Chondrocyte (in vitro differentiated cells): Measurements from ENCODE around the gene HYAL3. TPM values are rescaled to one million over a fixed set of nuclear protein-coding genes. Genes with fewer than 3 reads are reported as not detected.

ENCODE experiments used
- DNase-seq: peaks from one replicate; pipeline ENCODE4 v3.0.0; 2021; ENCODE audit warnings: mixed read lengths, low spot score
- H3K27ac Mint-ChIP-seq: one replicate; pipeline ENCODE4 v1.8.0; 2021; ENCODE audit warnings: mild to moderate bottlenecking, moderate library complexity, mixed read lengths; ENCODE audit not compliant: unreplicated experiment
- H3K27me3 Mint-ChIP-seq: 2 replicates; pipeline ENCODE4 v1.8.0; 2021; ENCODE audit warnings: low read depth, mixed read lengths
- H3K36me3 Mint-ChIP-seq: 2 replicates; pipeline ENCODE4 v1.8.0; 2021; ENCODE audit warnings: low read depth, mixed read lengths
- H3K4me1 Mint-ChIP-seq: 2 replicates; pipeline ENCODE4 v1.8.0; 2021; ENCODE audit warnings: low read depth, mild to moderate bottlenecking, mixed read lengths
- H3K4me3 Mint-ChIP-seq: one replicate; pipeline ENCODE4 v1.8.0; 2021; ENCODE audit warnings: mild to moderate bottlenecking, moderate library complexity, mixed read lengths; ENCODE audit not compliant: unreplicated experiment
- H3K9me3 Mint-ChIP-seq: 2 replicates; pipeline ENCODE4 v1.8.0; 2021; ENCODE audit warnings: low read depth, mixed read lengths
- CTCF ChIP-seq: fragments of 200-600 bp; sonication (generic); IDR thresholded peaks from 2 replicates; pipeline ENCODE4 v1.5.0; 2021; ENCODE audit warnings: antibody characterized with exemption, mild to moderate bottlenecking, moderate library complexity
- total RNA-seq: library from RNA; stranded (reverse); gene quantifications from 3 replicates; pipeline ENCODE4 v1.2.1, GENCODE V29; 2021

HYAL3 gene
- total RNA-seq, 1 donor from 2014 or later, result 5.4 TPM

- Mint-ChIP-seq H3K4me3 (no peak overlapping the region), H3K27ac (peak overlapping the region; percentile 68), H3K27me3 (no peaks in the 10 kb centered on the region), H3K4me1 (peaks cover 54% of the 10 kb centered on the region), H3K36me3 (peaks cover 9% of the 10 kb centered on the region), H3K9me3 (no peaks in the 10 kb centered on the region)
- no peak for TF ChIP-seq CTCF
- no peak for DNase-seq
Measured at GRCh38 chr3:50250514-50250913, 48.7 kb downstream of the HYAL3 start.

GRCh38 chr3:50249457-50249856 lies 49.7 kb downstream of the HYAL3 start:
- Mint-ChIP-seq H3K27me3 (no peaks in the 10 kb centered on the region), H3K36me3 (peaks cover 9% of the 10 kb centered on the region), H3K9me3 (no peaks in the 10 kb centered on the region), H3K4me3 (no peak overlapping the region), H3K4me1 (peaks cover 65% of the 10 kb centered on the region), H3K27ac (peak overlapping the region; percentile 68)
- TF ChIP-seq CTCF, result no peak
- no peak for DNase-seq

- peak; percentile 87 for DNase-seq
- no peak for TF ChIP-seq CTCF
- Mint-ChIP-seq H3K27ac (peak overlapping the region; percentile 98), H3K4me1 (peaks cover 73% of the 10 kb centered on the region), H3K27me3 (no peaks in the 10 kb centered on the region), H3K4me3 (peak overlapping the region; percentile 49), H3K9me3 (no peaks in the 10 kb centered on the region), H3K36me3 (peaks cover 8% of the 10 kb centered on the region)
Measured at GRCh38 chr3:50248387-50248786, 50.8 kb downstream of the HYAL3 start.

GRCh38 chr3:50246517-50246954 lies 52.7 kb downstream of the HYAL3 start:
- DNase-seq, result peak; percentile 96
- Mint-ChIP-seq H3K9me3 (no peaks in the 10 kb centered on the region), H3K4me3 (peak overlapping the region; percentile 61), H3K36me3 (peaks cover 8% of the 10 kb centered on the region), H3K27ac (peak overlapping the region; percentile 98), H3K27me3 (no peaks in the 10 kb centered on the region), H3K4me1 (peaks cover 83% of the 10 kb centered on the region)
- peak; percentile 61 for TF ChIP-seq CTCF

GRCh38 chr3:50245831-50246516 lies 53.2 kb downstream of the HYAL3 start:
- peaks cover 83% of the 10 kb centered on the region for H3K4me1 Mint-ChIP-seq
- no peaks in the 10 kb centered on the region for H3K9me3 Mint-ChIP-seq
- peak; percentile 96 for DNase-seq
- peaks cover 5% of the 10 kb centered on the region for H3K36me3 Mint-ChIP-seq
- peak overlapping the region; percentile 98 for H3K27ac Mint-ChIP-seq
- peak; percentile 100 for TF ChIP-seq CTCF
- H3K27me3 Mint-ChIP-seq, result no peaks in the 10 kb centered on the region
- peak overlapping the region; percentile 61 for H3K4me3 Mint-ChIP-seq
